Activated T-cell treated with anti-CD3 and anti-CD28 coated beads, Interleukin-2, amount 50 U/mL, for 24 hours (primary cell): Measurements from ENCODE around the gene LRCH3.
A peak's percentile ranks its signal among the peaks of the same experiment; 100 is the strongest.
"Not testable (repeated sequence)": the region's sequence is repeated elsewhere in the genome, so short reads cannot be mapped to it uniquely, and the experiment has no call there.

Experiments used
- DNase-seq: peaks from one replicate; pipeline ENCODE4 v3.0.0-alpha.2; 2020
- H3K27ac Mint-ChIP-seq: 2 replicates; pipeline ENCODE4 v1.8.0; 2020; ENCODE audit warnings: mild to moderate bottlenecking, mixed read lengths
- H3K27me3 Mint-ChIP-seq: 2 replicates; pipeline ENCODE4 v1.8.0; 2020; ENCODE audit warnings: mixed read lengths
- H3K36me3 Mint-ChIP-seq: 2 replicates; pipeline ENCODE4 v1.8.0; 2020; ENCODE audit warnings: low read depth, mixed read lengths
- H3K4me1 Mint-ChIP-seq: 2 replicates; pipeline ENCODE4 v1.8.0; 2020; ENCODE audit warnings: low read depth, mixed read lengths
- H3K4me3 Mint-ChIP-seq: 2 replicates; pipeline ENCODE4 v1.8.0; 2020; ENCODE audit warnings: mild to moderate bottlenecking, moderate library complexity, mixed read lengths
- H3K9me3 Mint-ChIP-seq: 2 replicates; pipeline ENCODE4 v1.8.0; 2020; ENCODE audit warnings: mixed read lengths

The LRCH3 gene

GRCh38 chr3:197878427-197878826 lies 87.4 kb downstream of the LRCH3 start:
- H3K36me3 Mint-ChIP-seq = peaks cover 69% of the 10 kb centered on the region
- H3K27me3 Mint-ChIP-seq = no peaks in the 10 kb centered on the region
- peak overlapping the region; percentile 64 for H3K4me3 Mint-ChIP-seq
- H3K4me1 Mint-ChIP-seq = peaks cover 31% of the 10 kb centered on the region
- no peaks in the 10 kb centered on the region for H3K9me3 Mint-ChIP-seq
- DNase-seq = peak; percentile 64
- H3K27ac Mint-ChIP-seq = peak overlapping the region; percentile 96

DNA sequence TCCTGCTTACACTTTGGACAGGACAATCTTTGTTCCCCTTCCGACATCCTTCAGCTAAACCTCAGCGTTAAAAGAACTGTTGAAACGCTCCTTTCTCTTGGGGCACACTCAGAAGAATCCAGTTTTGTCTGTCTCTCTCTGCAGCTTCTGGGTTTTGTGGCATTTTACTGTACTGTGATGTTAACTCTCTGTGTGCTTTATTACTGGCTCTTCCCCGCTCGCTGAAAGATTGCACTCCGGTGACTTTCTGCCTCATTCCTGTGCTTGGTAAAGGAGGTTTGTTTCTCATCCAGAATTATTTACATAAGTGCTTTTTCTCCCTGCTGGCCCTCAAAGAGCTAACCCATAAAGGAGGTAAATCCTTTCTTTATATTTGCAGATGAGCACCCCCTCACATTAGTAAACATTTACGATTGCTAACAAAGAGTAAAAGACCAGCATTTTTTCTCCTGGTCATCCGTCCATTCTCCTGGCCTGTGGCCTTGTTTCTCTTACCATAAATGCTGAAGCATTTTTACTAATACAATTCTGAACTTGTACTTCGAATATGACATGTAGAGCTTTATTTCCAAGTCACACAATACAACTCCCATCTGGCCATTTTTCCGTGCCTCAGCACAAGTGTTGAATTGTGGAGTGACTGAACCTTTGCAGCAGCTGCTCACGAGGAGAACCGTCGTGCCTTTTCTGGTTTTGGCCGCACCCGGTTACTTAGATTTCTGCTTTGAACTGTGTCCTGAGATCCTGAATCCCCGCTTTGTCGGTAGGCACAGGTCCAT lies 89.6 kb downstream of the LRCH3 start:
- Mint-ChIP-seq H3K27me3 (no peaks in the 10 kb centered on the region), H3K9me3 (no peaks in the 10 kb centered on the region), H3K27ac (peak overlapping the region; percentile 6), H3K4me3 (no peak overlapping the region), H3K36me3 (peaks cover 69% of the 10 kb centered on the region), H3K4me1 (peaks cover 31% of the 10 kb centered on the region)
- no peak for DNase-seq

DNA sequence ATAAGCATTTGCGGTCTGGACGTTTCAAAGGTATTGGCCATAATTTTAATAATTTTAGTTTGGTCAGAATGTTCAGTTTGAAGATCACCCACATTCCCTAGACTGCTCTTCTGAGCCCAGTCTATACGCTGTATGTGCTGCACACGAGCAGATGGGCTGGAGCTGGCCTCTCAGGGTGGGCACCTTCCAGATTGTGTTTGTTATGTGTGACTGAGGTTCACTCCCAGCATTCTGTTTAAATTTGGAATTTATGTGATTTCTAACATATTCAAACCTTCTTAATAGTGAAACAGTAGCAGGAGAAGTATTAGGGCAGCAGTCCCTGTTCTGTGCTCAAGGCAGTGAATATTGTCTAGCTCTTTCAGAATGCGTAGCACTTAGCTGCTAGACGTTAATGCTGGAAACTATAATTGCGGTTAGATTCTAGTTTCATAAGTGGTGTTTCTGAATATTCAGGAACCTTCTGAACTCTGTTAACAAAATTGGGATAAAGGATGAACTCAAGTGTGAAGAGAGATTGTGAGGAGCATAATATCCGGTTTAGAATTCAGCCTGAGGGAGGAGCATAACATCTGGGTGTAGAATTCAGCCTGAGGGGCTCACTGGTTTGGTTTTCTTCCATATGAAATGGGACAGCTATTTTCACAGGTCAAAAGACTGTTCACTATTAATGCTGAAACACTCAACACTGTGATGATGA lies 90.4 kb downstream of the LRCH3 start:
- peaks cover 31% of the 10 kb centered on the region for H3K4me1 Mint-ChIP-seq

DNA sequence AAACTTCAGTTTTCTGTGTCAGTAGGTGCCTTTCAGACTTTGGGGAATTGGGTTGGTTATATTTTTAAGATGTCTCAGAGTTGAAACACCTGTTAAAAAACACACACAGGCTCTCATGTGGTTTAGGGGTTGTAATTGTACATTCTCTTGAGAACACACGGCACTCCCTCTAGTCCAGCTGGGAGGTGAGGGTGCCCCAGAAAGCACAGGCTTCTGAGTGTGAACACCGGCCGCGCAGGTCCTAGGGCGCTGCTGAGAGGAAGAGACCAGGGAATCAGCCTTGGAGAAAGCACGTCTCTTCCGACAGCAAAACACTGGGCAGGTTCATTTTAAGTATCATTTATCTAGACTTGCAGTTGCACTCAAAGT lies 90.9 kb downstream of the LRCH3 start:
- peaks cover 31% of the 10 kb centered on the region for H3K4me1 Mint-ChIP-seq
- peak overlapping the region; percentile 42 for H3K27ac Mint-ChIP-seq
- no peaks in the 10 kb centered on the region for H3K9me3 Mint-ChIP-seq
- DNase-seq = no peak
- H3K4me3 Mint-ChIP-seq = no peak overlapping the region
- H3K36me3 Mint-ChIP-seq = peaks cover 70% of the 10 kb centered on the region
- H3K27me3 Mint-ChIP-seq = no peaks in the 10 kb centered on the region

More for the DNA sequence above, 90.4 kb downstream of the LRCH3 start:
- H3K27me3 Mint-ChIP-seq = no peaks in the 10 kb centered on the region
- no peak for DNase-seq
- H3K36me3 Mint-ChIP-seq = peaks cover 71% of the 10 kb centered on the region
- peak overlapping the region; percentile 42 for H3K27ac Mint-ChIP-seq
- no peaks in the 10 kb centered on the region for H3K9me3 Mint-ChIP-seq
- no peak overlapping the region for H3K4me3 Mint-ChIP-seq

GRCh38 chr3:197882586-197882985 lies 91.5 kb downstream of the LRCH3 start:
- no peaks in the 10 kb centered on the region for H3K27me3 Mint-ChIP-seq
- no peak overlapping the region for H3K27ac Mint-ChIP-seq
- peaks cover 31% of the 10 kb centered on the region for H3K4me1 Mint-ChIP-seq
- H3K9me3 Mint-ChIP-seq = no peaks in the 10 kb centered on the region
- H3K4me3 Mint-ChIP-seq = no peak overlapping the region
- DNase-seq = no peak
- peaks cover 71% of the 10 kb centered on the region for H3K36me3 Mint-ChIP-seq

DNA sequence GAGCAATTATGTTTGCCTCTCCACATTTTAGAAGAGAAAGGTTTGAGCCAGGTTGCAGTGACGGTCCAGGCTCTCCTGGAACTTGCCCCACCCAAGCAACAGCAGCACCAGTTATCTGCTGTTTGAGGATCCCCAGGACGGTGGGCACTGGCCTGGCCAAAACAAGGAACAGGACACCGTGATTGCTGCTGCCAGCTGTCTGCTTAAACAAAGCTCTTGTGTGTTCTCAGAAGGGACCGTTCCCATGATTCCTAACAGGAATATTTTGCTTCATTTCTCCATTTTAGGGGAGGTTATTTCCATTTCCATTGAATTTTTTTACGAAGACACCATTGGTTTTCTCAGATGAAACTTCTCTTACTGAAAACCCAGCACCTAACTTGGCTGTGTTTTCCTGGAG lies 92.5 kb downstream of the LRCH3 start:
- Mint-ChIP-seq H3K4me3 (no peak overlapping the region), H3K36me3 (peaks cover 70% of the 10 kb centered on the region), H3K27ac (peak overlapping the region; percentile 9), H3K9me3 (no peaks in the 10 kb centered on the region), H3K4me1 (peaks cover 26% of the 10 kb centered on the region), H3K27me3 (no peaks in the 10 kb centered on the region)
- DNase-seq = no peak

GRCh38 chr3:197884330-197884729 lies 93.3 kb downstream of the LRCH3 start:
- not testable (repeated sequence) for H3K27me3 Mint-ChIP-seq, H3K9me3 Mint-ChIP-seq, DNase-seq, H3K4me3 Mint-ChIP-seq, H3K27ac Mint-ChIP-seq
- H3K36me3 Mint-ChIP-seq = peaks cover 72% of the 10 kb centered on the region
- peaks cover 28% of the 10 kb centered on the region for H3K4me1 Mint-ChIP-seq

DNA sequence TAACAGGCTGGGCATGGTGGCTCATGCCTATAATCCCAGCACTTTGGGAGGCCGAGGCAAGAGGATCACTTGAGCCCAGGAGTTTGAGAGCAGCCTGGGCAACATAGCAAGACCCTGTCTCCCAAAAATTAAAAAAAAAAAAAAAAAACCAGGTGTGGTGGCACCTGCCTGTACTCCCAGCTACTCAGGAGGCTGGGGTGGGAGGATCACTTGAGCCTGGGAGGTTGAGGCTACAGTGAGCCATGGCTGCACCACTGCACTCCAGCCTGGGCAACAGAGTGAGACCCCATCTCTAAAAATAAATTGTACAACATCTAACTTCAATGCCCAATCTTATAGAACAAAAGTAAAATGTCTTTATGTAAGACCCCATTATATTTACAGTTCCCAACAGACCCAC lies 95.0 kb downstream of the LRCH3 start:
- H3K36me3 Mint-ChIP-seq = peaks cover 67% of the 10 kb centered on the region
- not testable (repeated sequence) for H3K4me3 Mint-ChIP-seq, H3K27me3 Mint-ChIP-seq, H3K9me3 Mint-ChIP-seq, H3K27ac Mint-ChIP-seq, DNase-seq
- H3K4me1 Mint-ChIP-seq = peaks cover 26% of the 10 kb centered on the region

GRCh38 chr3:197887430-197888053 lies 96.5 kb downstream of the LRCH3 start:
- peaks cover 63% of the 10 kb centered on the region for H3K36me3 Mint-ChIP-seq
- not testable (repeated sequence) for H3K4me3 Mint-ChIP-seq, H3K27me3 Mint-ChIP-seq, H3K9me3 Mint-ChIP-seq, H3K27ac Mint-ChIP-seq, DNase-seq
- peaks cover 18% of the 10 kb centered on the region for H3K4me1 Mint-ChIP-seq

GRCh38 chr3:197888511-197888910 lies 97.5 kb downstream of the LRCH3 start:
- H3K4me3 Mint-ChIP-seq = no peak overlapping the region
- H3K36me3 Mint-ChIP-seq = peaks cover 57% of the 10 kb centered on the region
- H3K27me3 Mint-ChIP-seq = no peaks in the 10 kb centered on the region
- H3K27ac Mint-ChIP-seq = peak overlapping the region; percentile 1
- H3K4me1 Mint-ChIP-seq = peaks cover 16% of the 10 kb centered on the region
- no peak for DNase-seq
- H3K9me3 Mint-ChIP-seq = no peaks in the 10 kb centered on the region

DNA sequence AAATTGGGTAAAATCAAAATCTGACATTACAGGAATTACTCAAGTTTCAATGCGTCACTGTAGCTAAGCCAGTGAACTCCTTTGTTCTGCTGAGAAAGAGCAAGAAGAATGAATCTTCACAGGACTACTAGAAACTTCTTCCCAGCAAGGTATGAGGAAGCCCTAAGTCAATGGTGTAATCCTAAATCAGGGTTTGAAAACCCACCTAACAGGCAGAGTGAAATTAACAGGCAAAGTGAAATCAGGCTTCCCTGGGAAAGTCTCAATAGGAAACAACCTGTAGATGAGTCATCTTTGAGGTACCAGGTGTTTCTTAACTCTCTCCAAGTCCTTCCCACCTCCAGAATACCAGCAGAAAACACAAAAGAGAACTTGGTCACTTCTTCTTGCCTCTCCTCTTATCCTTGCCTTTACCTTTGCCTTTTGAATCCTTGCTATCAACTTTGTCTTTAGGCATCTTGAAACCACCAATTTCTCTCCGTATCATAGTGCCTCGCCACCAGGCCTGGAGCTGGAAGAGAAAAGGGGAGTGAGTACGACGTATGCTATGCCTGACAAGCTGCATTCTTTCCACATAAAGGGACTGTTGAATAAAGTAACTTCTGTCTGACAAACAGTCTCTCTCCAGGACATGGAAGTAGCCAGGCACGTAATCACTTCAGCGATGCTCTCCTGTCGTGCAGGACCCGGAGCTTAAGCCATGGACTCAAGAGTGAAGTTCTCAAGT lies 98.3 kb downstream of the LRCH3 start:
- H3K9me3 Mint-ChIP-seq = no peaks in the 10 kb centered on the region
- H3K27ac Mint-ChIP-seq = peak overlapping the region; percentile 19
- DNase-seq = no peak
- H3K4me1 Mint-ChIP-seq = peaks cover 16% of the 10 kb centered on the region
- H3K27me3 Mint-ChIP-seq = no peaks in the 10 kb centered on the region
- no peak overlapping the region for H3K4me3 Mint-ChIP-seq
- peaks cover 48% of the 10 kb centered on the region for H3K36me3 Mint-ChIP-seq

GRCh38 chr3:197890693-197891092 lies 99.6 kb downstream of the LRCH3 start:
- peaks cover 38% of the 10 kb centered on the region for H3K36me3 Mint-ChIP-seq
- H3K4me1 Mint-ChIP-seq = peaks cover 16% of the 10 kb centered on the region
- no peak overlapping the region for H3K4me3 Mint-ChIP-seq
- DNase-seq = no peak
- no peaks in the 10 kb centered on the region for H3K27me3 Mint-ChIP-seq
- no peaks in the 10 kb centered on the region for H3K9me3 Mint-ChIP-seq
- no peak overlapping the region for H3K27ac Mint-ChIP-seq

DNA sequence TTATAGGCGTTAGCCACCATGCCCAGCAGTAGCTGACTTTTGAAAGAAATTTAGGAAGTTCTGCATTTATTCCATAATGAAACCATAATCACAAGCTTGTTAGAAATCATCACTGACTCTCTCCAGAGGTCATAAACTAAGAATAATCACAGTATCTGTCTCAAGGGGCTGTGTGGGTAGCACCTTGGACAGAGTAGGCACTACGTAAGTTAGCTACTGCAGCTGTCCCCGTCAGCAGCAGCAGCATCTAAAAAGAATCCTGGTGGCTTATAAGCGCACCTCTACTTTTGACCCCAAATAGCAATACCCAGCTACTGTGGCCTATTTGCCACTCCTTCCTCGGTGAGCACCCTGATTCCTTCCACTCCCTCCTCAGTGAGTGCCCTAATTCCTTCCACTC lies 101.1 kb downstream of the LRCH3 start:
- H3K27ac Mint-ChIP-seq = no peak overlapping the region
- H3K9me3 Mint-ChIP-seq = no peaks in the 10 kb centered on the region
- no peak for DNase-seq
- H3K36me3 Mint-ChIP-seq = peaks cover 29% of the 10 kb centered on the region
- peaks cover 16% of the 10 kb centered on the region for H3K4me1 Mint-ChIP-seq
- no peak overlapping the region for H3K4me3 Mint-ChIP-seq
- H3K27me3 Mint-ChIP-seq = no peaks in the 10 kb centered on the region

DNA sequence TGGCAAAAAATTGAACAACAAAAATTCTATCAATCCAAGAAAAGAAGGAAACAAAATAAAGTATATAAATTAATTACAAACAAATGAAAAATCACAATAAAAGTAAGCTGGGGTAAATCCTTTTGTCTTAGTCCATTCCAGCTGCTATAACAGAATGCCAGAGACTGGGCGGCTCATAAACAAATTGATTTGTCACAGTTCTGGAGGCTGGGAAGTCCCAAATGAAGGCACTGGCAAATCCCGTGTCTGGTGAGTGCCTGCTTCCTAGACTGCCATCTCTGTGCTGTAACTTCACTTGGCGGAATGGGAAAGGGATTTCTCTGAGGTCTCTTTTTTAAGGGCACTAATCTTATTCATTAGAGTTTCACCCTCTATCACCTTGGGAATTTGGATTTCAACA lies 105.4 kb downstream of the LRCH3 start:
- no peaks in the 10 kb centered on the region for H3K27me3 Mint-ChIP-seq
- DNase-seq = no peak
- peaks cover 3% of the 10 kb centered on the region for H3K36me3 Mint-ChIP-seq
- no peak overlapping the region for H3K4me3 Mint-ChIP-seq
- no peak overlapping the region for H3K27ac Mint-ChIP-seq
- H3K4me1 Mint-ChIP-seq = no peaks in the 10 kb centered on the region
- no peaks in the 10 kb centered on the region for H3K9me3 Mint-ChIP-seq
